Adrenal gland (tissue), 5 donors: ENCODE measurements around the gene COL17A1.

Source experiments
- POLR2A ChIP-seq, 2 donors: fragments of 450-650 bp; IDR thresholded peaks; one replicate each; pipeline ENCODE4 v1.6.1; 2017; ENCODE audit warnings: antibody characterized with exemption in 2 of 2, mild to moderate bottlenecking in 2 of 2, moderate library complexity in 1 of 2
- TF ChIP-seq, protein P1 (sequence below), 6 experiments: fragments of 450-650 bp in 4 of 6; fragments of 200-600 bp in 2 of 6; sonication (generic) in 1 of 6; IDR thresholded peaks; 1 replicate in 5 of 6; 2 replicates in 1 of 6; pipeline versions ENCODE4 v1.5.1 to v1.8.0; 2016 to 2021; ENCODE audit warnings: antibody characterized with exemption in 6 of 6, mild to moderate bottlenecking in 2 of 6, moderate library complexity in 1 of 6
- donor health status: DM: no; HTN: no; CAD: no.

DNA sequence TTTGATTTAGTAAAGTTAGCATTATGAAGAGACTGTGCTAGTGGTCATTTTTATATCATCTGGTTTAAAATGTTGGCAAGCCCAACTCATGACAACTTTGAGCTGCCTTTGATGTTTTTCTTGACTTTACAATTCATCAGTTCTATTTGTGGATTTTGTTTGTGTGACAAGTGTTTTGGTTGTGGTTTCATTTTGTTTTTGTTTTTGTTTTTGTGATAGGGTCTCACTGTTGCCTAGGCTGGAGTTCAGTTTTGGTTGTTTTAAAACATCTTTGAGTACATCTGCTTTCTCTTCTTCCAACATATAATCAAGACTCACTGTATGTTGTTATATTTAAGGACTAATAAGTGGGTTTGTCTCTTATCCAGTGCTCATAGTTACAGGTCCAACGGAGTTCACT lies 18.7 kb upstream of the COL17A1 start:
- no peak for TF ChIP-seq POLR2A (IDR thresholded peaks at IDR 0.05)
- TF ChIP-seq, protein P1, sequence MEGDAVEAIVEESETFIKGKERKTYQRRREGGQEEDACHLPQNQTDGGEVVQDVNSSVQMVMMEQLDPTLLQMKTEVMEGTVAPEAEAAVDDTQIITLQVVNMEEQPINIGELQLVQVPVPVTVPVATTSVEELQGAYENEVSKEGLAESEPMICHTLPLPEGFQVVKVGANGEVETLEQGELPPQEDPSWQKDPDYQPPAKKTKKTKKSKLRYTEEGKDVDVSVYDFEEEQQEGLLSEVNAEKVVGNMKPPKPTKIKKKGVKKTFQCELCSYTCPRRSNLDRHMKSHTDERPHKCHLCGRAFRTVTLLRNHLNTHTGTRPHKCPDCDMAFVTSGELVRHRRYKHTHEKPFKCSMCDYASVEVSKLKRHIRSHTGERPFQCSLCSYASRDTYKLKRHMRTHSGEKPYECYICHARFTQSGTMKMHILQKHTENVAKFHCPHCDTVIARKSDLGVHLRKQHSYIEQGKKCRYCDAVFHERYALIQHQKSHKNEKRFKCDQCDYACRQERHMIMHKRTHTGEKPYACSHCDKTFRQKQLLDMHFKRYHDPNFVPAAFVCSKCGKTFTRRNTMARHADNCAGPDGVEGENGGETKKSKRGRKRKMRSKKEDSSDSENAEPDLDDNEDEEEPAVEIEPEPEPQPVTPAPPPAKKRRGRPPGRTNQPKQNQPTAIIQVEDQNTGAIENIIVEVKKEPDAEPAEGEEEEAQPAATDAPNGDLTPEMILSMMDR (IDR thresholded peaks at IDR 0.05) = no peak
